Neuronal stem cell (in vitro differentiated cells): ENCODE measurements around the gene SNAPC2.

Experiments
- DNase-seq: peaks from one replicate; pipeline ENCODE4 v3.0.0-alpha.2; 2013; ENCODE audit warnings: low spot score
- H2AFZ ChIP-seq: one replicate; pipeline ENCODE4 v1.6.1; 2013; ENCODE audit warnings: mild to moderate bottlenecking, low read length, inconsistent platforms
- H2AK5ac ChIP-seq: 2 replicates; pipeline ENCODE4 v1.6.1; 2013; ENCODE audit warnings: low read depth, mild to moderate bottlenecking, inconsistent platforms, low read length, moderate library complexity, mixed read lengths
- H2BK120ac ChIP-seq: 2 replicates; pipeline ENCODE4 v1.6.1; 2013; ENCODE audit warnings: low read depth, mild to moderate bottlenecking, inconsistent platforms, low read length, moderate library complexity, mixed read lengths
- H2BK12ac ChIP-seq: one replicate; pipeline ENCODE4 v1.6.1; 2013; ENCODE audit warnings: low read length, inconsistent platforms
- H2BK15ac ChIP-seq: 2 replicates; pipeline ENCODE4 v1.6.1; 2013; ENCODE audit warnings: mild to moderate bottlenecking, low read length, inconsistent platforms, mixed read lengths
- H2BK5ac ChIP-seq: one replicate; pipeline ENCODE4 v1.6.1; 2013; ENCODE audit warnings: inconsistent platforms, mild to moderate bottlenecking, low read length, moderate library complexity
- H3K14ac ChIP-seq: one replicate; pipeline ENCODE4 v1.6.1; 2013; ENCODE audit warnings: low read length, inconsistent platforms
- H3K18ac ChIP-seq: 2 replicates; pipeline ENCODE4 v1.6.1; 2013; ENCODE audit warnings: low read length, inconsistent platforms
- H3K23ac ChIP-seq: 2 replicates; pipeline ENCODE4 v1.6.1; 2013; ENCODE audit warnings: low read depth, mild to moderate bottlenecking, mixed read lengths, low read length, inconsistent platforms; ENCODE audit not compliant: poor library complexity
- H3K27ac ChIP-seq: replicated peaks from 3 replicates; pipeline ENCODE4 v1.5.1; 2013; ENCODE audit warnings: low read length, inconsistent platforms
- H3K27me3 ChIP-seq, 3 experiments: 2 replicates each; pipeline ENCODE4 v1.6.1; 2013; ENCODE audit warnings: low read length in 3 of 3, mild to moderate bottlenecking in 2 of 3, inconsistent platforms in 1 of 3, low read depth in 1 of 3, mixed read lengths in 1 of 3, moderate library complexity in 1 of 3; ENCODE audit not compliant: control insufficient read depth in 3 of 3, insufficient read depth in 3 of 3
- H3K36me3 ChIP-seq, 2 donors: replicated peaks in 1 of 2; 2 replicates each; pipeline ENCODE4 v1.6.1; 2013; ENCODE audit warnings: low read length in 2 of 2; ENCODE audit not compliant: control insufficient read depth in 2 of 2, insufficient read depth in 2 of 2
- H3K4ac ChIP-seq: 2 replicates; pipeline ENCODE4 v1.6.1; 2013; ENCODE audit warnings: inconsistent platforms, mild to moderate bottlenecking, low read length, moderate library complexity
- H3K4me1 ChIP-seq, 2 donors: 1 replicate in 1 of 2; 2 replicates in 1 of 2; pipeline ENCODE4 v1.6.1; 2013; ENCODE audit warnings: low read length in 2 of 2, low read depth in 1 of 2; ENCODE audit not compliant: control insufficient read depth in 2 of 2, insufficient read depth in 1 of 2
- H3K4me2 ChIP-seq: one replicate; pipeline ENCODE4 v1.6.1; 2013; ENCODE audit warnings: mild to moderate bottlenecking, low read length, inconsistent platforms; ENCODE audit not compliant: insufficient read depth, poor library complexity, severe bottlenecking
- H3K4me3 ChIP-seq, 2 donors: 2 replicates each; pipeline ENCODE4 v1.5.1; 2013; ENCODE audit warnings: low read length in 2 of 2, mild to moderate bottlenecking in 2 of 2, inconsistent platforms in 1 of 2, moderate library complexity in 1 of 2
- H3K79me1 ChIP-seq: one replicate; pipeline ENCODE4 v1.6.1; 2013; ENCODE audit warnings: low read depth, mild to moderate bottlenecking, inconsistent platforms, low read length, moderate library complexity
- H3K9ac ChIP-seq: one replicate; pipeline ENCODE4 v1.6.1; 2013; ENCODE audit warnings: mild to moderate bottlenecking, low read depth, low read length, inconsistent platforms; ENCODE audit not compliant: poor library complexity
- H3K9me3 ChIP-seq, 2 donors: replicated peaks in 1 of 2; 2 replicates each; pipeline versions ENCODE3 to v1.6.1; 2013; ENCODE audit warnings: low read length in 2 of 2, mild to moderate bottlenecking in 2 of 2, inconsistent platforms in 1 of 2, low read depth in 1 of 2, mixed read lengths in 1 of 2, moderate library complexity in 1 of 2; ENCODE audit not compliant: control insufficient read depth in 2 of 2, insufficient read depth in 1 of 2
- H4K8ac ChIP-seq: one replicate; pipeline ENCODE4 v1.6.1; 2013; ENCODE audit warnings: low read depth, mild to moderate bottlenecking, inconsistent platforms, low read length, moderate library complexity
- H4K91ac ChIP-seq: one replicate; pipeline ENCODE4 v1.6.1; 2013; ENCODE audit warnings: low read length, low read depth, mild to moderate bottlenecking, inconsistent platforms; ENCODE audit not compliant: poor library complexity
- WGBS, 2 donors: extraction: QIAGEN DNeasy Blood & Tissue Kit; methylation state at CpG; one replicate each; pipeline ENCODE4 v1.1.7; 2013; ENCODE audit warnings: missing lambda C conversion rate in 2 of 2, mixed read lengths in 1 of 2; ENCODE audit not compliant: insufficient read length in 2 of 2, insufficient replicate concordance in 1 of 2; ENCODE audit errors: extremely low coverage in 2 of 2; 5-methylcytosine and 5-hydroxymethylcytosine counted together

SNAPC2 gene

DNA sequence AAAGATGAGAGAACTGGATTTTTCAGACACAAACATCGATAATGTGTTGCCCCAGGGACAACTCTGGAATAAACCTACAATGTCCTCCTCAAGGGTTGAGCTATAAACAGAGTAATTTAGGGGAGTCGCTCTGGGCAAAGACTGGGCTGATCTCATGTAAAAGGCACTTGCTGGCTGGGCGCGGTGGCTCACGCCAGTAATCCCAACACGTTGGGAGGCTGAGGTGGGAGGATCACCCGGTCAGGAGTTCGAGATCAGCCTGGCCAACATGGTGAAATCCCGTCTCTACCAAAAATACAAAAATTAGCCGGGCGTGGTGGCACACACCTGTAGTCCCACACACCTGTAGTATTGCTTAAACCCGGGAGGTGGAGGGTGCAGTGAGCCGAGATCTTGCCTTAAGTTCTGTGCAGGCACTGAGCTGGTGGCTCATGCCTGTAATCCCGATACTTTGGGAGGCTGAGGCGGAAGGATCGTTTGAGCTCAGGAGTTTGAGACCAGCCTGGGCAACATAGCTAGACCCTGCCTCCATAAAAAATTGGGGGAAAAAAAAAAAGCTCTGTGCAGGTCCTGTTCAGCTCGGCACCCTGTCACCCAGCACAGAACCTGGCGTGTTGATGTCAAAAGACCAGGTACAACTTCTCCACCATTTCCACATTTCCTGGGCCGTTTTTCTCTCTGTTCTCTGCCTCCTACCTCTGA lies 21.9 kb downstream of the SNAPC2 start:
- Histone ChIP-seq H3K36me3 (peaks cover 22 to 50% of the 10 kb centered on the region in 2 donors), H3K4me3 (peak overlapping the region in 1 of 2 donors; percentile 92), H4K91ac (no peak overlapping the region), H2BK12ac (no peak overlapping the region), H3K18ac (no peak overlapping the region), H3K4me2 (no peak overlapping the region), H2AK5ac (no peak overlapping the region), H3K9ac (no peak overlapping the region), H3K4ac (no peak overlapping the region), H3K14ac (no peak overlapping the region), H2BK120ac (no peak overlapping the region), H2BK15ac (no peak overlapping the region), H2BK5ac (no peak overlapping the region), H3K9me3 (no peaks in the 10 kb centered on the region), H2AFZ (no peak overlapping the region), H3K79me1 (peaks cover 9% of the 10 kb centered on the region), H3K4me1 (peaks cover 0 to 3% of the 10 kb centered on the region in 2 donors), H4K8ac (no peak overlapping the region), H3K27me3 (no peaks in the 10 kb centered on the region), H3K27ac (no peak overlapping the region), H3K23ac (no peak overlapping the region)
- no CpG with 5 or more reads among the region's 19 CpGs for WGBS, 2 donors
- no peak for DNase-seq

DNA sequence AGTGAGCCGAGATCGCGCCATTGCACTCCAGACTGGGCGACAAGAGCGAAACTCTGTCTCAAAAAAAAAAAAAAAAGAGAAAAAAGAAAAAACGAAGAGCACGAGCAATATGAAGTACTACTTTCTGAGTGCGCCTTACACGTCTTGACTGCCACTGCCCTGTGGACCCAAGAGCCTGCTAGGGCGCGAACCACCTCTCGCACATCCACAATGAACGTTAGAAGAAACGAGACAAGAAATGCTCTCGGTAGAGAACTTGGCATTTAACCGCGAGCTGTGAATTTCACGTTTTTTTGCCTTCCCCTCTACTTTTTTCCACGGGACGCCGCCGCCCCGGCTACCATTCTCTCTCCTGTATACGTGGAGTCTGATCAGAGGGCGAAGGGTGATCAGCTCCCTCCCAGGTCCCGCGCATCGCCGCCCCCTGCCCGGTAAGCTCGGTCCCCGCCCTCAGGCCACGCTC lies 22.9 kb downstream of the SNAPC2 start:
- no peaks in the 10 kb centered on the region for H3K27me3 ChIP-seq
- peak overlapping the region; percentile 84 for H3K4ac ChIP-seq
- H3K27ac ChIP-seq = peak overlapping the region; percentile 80
- peak overlapping the region; percentile 60 for H2BK5ac ChIP-seq
- H2BK12ac ChIP-seq = no peak overlapping the region
- H3K4me3 ChIP-seq = peak overlapping the region; percentile 92 to 93
- no peak overlapping the region for H2BK120ac ChIP-seq
- peaks cover 0 to 3% of the 10 kb centered on the region in 2 donors for H3K4me1 ChIP-seq
- WGBS, 2 donors = no CpG with 5 or more reads among the region's 33 CpGs
- H3K4me2 ChIP-seq = peak overlapping the region; percentile 93
- peak overlapping the region; percentile 73 for H3K23ac ChIP-seq
- H4K8ac ChIP-seq = peak overlapping the region; percentile 52
- peaks cover 18 to 42% of the 10 kb centered on the region in 2 donors for H3K36me3 ChIP-seq
- no peak for DNase-seq
- no peaks in the 10 kb centered on the region for H3K9me3 ChIP-seq
- H3K14ac ChIP-seq = no peak overlapping the region
- peak overlapping the region; percentile 97 for H2AK5ac ChIP-seq
- H2BK15ac ChIP-seq = peak overlapping the region; percentile 83
- H3K9ac ChIP-seq = peak overlapping the region; percentile 87
- no peak overlapping the region for H4K91ac ChIP-seq
- H3K18ac ChIP-seq = peak overlapping the region; percentile 95
- H2AFZ ChIP-seq = peak overlapping the region; percentile 93
- H3K79me1 ChIP-seq = peaks cover 7% of the 10 kb centered on the region

DNA sequence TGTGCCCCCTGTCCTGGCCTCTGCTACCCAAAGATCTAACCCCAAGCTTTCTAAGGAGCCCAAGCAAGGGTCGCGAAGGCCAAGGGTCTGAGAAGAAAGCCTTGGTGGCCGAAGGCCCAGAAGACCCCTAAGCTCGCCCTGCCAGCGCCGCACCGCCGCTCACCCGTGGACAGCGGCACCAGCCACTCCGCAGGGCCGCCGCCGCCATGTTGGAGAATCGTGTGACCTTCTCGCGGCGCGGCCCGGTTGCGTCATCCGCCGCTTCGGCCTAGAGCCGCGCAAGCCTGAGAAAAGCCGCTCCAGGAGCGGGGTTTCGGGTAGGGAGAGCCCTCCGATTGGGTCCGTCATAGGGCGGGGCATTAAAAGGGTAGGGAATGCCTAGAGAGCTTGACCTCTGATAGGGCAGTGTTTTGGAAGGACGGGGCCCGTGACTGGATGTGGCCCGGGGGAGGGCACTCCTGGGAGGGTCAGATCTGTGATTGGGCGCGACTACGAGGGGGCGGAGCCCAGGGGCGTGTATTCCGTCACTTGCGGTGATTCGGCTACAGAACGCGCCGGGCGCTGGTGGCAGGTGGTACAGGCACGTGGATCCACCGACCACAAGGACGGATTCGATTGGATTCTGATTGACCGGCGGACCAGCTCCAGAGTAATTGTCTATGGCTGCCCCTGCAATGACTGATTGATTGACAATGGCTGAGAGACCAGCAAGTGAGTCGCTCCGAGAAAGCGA lies 23.5 kb downstream of the SNAPC2 start, which contains the start of gene TIMM44:
TSS of gene TIMM44 (minus strand) at position 223 of the 733 bp plus-strand sequence. CDS start at position 208, 15 bp downstream.
- Histone ChIP-seq H3K4me3 (peak within 1 kb of the TSS; percentile 92 to 93), H2BK120ac (peak within 1 kb of the TSS; percentile 29), H3K9ac (peak within 1 kb of the TSS; percentile 87), H3K4me2 (peak within 1 kb of the TSS; percentile 93), H3K79me1 (peaks cover 7% of the 10 kb centered on the region), H2AK5ac (peak within 1 kb of the TSS; percentile 97), H2AFZ (peak within 1 kb of the TSS; percentile 93), H4K91ac (no peak within 1 kb of the TSS), H2BK12ac (no peak within 1 kb of the TSS), H3K4me1 (peaks cover 0 to 3% of the 10 kb centered on the region in 2 donors), H3K4ac (peak within 1 kb of the TSS; percentile 84), H2BK15ac (peak within 1 kb of the TSS; percentile 83), H4K8ac (peak within 1 kb of the TSS; percentile 52), H2BK5ac (peak within 1 kb of the TSS; percentile 60), H3K27me3 (no peaks in the 10 kb centered on the region), H3K27ac (peak within 1 kb of the TSS; percentile 80), H3K14ac (no peak within 1 kb of the TSS), H3K9me3 (no peaks in the 10 kb centered on the region), H3K23ac (peak within 1 kb of the TSS; percentile 73), H3K36me3 (peaks cover 18 to 40% of the 10 kb centered on the region in 2 donors), H3K18ac (peak within 1 kb of the TSS; percentile 95)
- DNase-seq = peak; percentile 99
- no CpG with 5 or more reads among the region's 56 CpGs for WGBS, 2 donors
